ENCODE data around the gene ARRDC2.

- TF ChIP-seq ZNF416 (CRISPR knock-in tag; IDR thresholded peaks at IDR 0.05) (no peak), CTCF (IDR thresholded peaks at IDR 0.05) (no peak), CREB1 (CRISPR knock-in tag; IDR thresholded peaks at IDR 0.05) (no peak), ATF2 (CRISPR knock-in tag; IDR thresholded peaks at IDR 0.05; ENCODE audit: borderline replicate concordance, low read depth) (no peak), ZNF671 (CRISPR knock-in tag; IDR thresholded peaks at IDR 0.05) (no peak), RELA (CRISPR knock-in tag; IDR thresholded peaks at IDR 0.05; ENCODE audit: borderline replicate concordance) (no peak), ZNF281 (CRISPR knock-in tag; IDR thresholded peaks at IDR 0.05) (no peak), JAZF1 (CRISPR knock-in tag; IDR thresholded peaks at IDR 0.05) (no peak)
- TF ChIP-seq, protein P1, sequence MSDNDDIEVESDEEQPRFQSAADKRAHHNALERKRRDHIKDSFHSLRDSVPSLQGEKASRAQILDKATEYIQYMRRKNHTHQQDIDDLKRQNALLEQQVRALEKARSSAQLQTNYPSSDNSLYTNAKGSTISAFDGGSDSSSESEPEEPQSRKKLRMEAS (CRISPR knock-in tag; IDR thresholded peaks at IDR 0.05), result no peak
- TF ChIP-seq, protein P2, sequence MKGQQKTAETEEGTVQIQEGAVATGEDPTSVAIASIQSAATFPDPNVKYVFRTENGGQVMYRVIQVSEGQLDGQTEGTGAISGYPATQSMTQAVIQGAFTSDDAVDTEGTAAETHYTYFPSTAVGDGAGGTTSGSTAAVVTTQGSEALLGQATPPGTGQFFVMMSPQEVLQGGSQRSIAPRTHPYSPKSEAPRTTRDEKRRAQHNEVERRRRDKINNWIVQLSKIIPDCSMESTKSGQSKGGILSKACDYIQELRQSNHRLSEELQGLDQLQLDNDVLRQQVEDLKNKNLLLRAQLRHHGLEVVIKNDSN (CRISPR knock-in tag; IDR thresholded peaks at IDR 0.05), result no peak
- TF ChIP-seq, protein P3, sequence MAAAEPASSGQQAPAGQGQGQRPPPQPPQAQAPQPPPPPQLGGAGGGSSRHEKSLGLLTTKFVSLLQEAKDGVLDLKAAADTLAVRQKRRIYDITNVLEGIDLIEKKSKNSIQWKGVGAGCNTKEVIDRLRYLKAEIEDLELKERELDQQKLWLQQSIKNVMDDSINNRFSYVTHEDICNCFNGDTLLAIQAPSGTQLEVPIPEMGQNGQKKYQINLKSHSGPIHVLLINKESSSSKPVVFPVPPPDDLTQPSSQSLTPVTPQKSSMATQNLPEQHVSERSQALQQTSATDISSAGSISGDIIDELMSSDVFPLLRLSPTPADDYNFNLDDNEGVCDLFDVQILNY (CRISPR knock-in tag; IDR thresholded peaks at IDR 0.05), result no peak
- TF ChIP-seq, protein P4, sequence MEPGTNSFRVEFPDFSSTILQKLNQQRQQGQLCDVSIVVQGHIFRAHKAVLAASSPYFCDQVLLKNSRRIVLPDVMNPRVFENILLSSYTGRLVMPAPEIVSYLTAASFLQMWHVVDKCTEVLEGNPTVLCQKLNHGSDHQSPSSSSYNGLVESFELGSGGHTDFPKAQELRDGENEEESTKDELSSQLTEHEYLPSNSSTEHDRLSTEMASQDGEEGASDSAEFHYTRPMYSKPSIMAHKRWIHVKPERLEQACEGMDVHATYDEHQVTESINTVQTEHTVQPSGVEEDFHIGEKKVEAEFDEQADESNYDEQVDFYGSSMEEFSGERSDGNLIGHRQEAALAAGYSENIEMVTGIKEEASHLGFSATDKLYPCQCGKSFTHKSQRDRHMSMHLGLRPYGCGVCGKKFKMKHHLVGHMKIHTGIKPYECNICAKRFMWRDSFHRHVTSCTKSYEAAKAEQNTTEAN (CRISPR knock-in tag; IDR thresholded peaks at IDR 0.05), result no peak
- TF ChIP-seq, protein P5, sequence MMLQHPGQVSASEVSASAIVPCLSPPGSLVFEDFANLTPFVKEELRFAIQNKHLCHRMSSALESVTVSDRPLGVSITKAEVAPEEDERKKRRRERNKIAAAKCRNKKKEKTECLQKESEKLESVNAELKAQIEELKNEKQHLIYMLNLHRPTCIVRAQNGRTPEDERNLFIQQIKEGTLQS (CRISPR knock-in tag; conservative IDR thresholded peaks at IDR 0.05), result no peak
These were observed 48.0 kb downstream of the ARRDC2 start for GRCh38 chr19:18055967-18056366.

Data from WTC11 (cell line).